HL-60 (cell line): ENCODE data around the gene PAQR4.

Source experiments
- DNase-seq, 2 experiments: peaks; one replicate each; pipeline ENCODE4 v3.0.0-alpha.2; 2010 to 2020; ENCODE audit warnings: low read depth in 1 of 2, low spot score in 1 of 2
- H3K27ac ChIP-seq: fragments of 250-450 bp; sonication (Bioruptor Pico); replicated peaks from 2 replicates; pipeline ENCODE4 v1.5.1; 2020; ENCODE audit warnings: mild to moderate bottlenecking, moderate library complexity
- H3K27me3 ChIP-seq: fragments of 250-450 bp; sonication (Bioruptor Pico); 2 replicates; pipeline ENCODE4 v1.5.1; 2021; ENCODE audit warnings: mild to moderate bottlenecking, moderate library complexity; ENCODE audit not compliant: insufficient read depth, poor library complexity, severe bottlenecking
- H3K4me3 ChIP-seq: replicated peaks from 2 replicates; pipeline ENCODE4 v1.5.1; 2011; ENCODE audit warnings: mild to moderate bottlenecking, control low read depth, low read length; ENCODE audit not compliant: insufficient read depth
- CTCF ChIP-seq: IDR thresholded peaks from one replicate; pipeline ENCODE4 v1.5.1; 2011; ENCODE audit warnings: low read length, control low read depth, inconsistent platforms; ENCODE audit not compliant: insufficient read depth
- GABPA ChIP-seq: IDR thresholded peaks from 2 replicates; pipeline ENCODE4 v1.6.1; 2012; ENCODE audit warnings: low read depth
- POLR2AphosphoS5 ChIP-seq: IDR thresholded peaks from 2 replicates; pipeline ENCODE4 v1.6.1; 2012; ENCODE audit warnings: low read depth
- REST ChIP-seq: IDR thresholded peaks from 2 replicates; pipeline ENCODE4 v1.6.1; 2012; ENCODE audit warnings: low read depth; ENCODE audit not compliant: insufficient replicate concordance
- SPI1 ChIP-seq: IDR thresholded peaks from 2 replicates; pipeline ENCODE4 v1.6.1; 2012; ENCODE audit warnings: low read depth, mild to moderate bottlenecking, borderline replicate concordance
- long read RNA-seq: library from polyadenylated mRNA; unstranded; transcript quantifications from one replicate; pipeline ENCODE4 v2.0.0, GENCODE V29; 2020

PAQR4 gene
- long read RNA-seq, transcript PAQR4-202 (3 exons, 2,793 nt): major isoform, 6 of 16 reads
- long read RNA-seq, partial matches to known transcripts: 0 of 16 reads
- long read RNA-seq, other reads (novel, unspliced or antisense): 7 of 16 reads

- peaks cover 3% of the 10 kb centered on the region for H3K27me3 ChIP-seq
- TF ChIP-seq CTCF (no peak), SPI1 (no peak), REST (peak; percentile 99), POLR2AphosphoS5 (peak; percentile 44; the same call in 1 of the 2 replicates), GABPA (peak; percentile 45)
- DNase-seq: peak; percentile 83
- H3K27ac ChIP-seq: peak within 1 kb of the TSS; percentile 91
- H3K4me3 ChIP-seq: peak within 1 kb of the TSS; percentile 87
Measured at GRCh38 chr16:2968738-2969544, at the start of gene PAQR4. Gene PAQR4 (plus strand): TSS chr16:2969348. CDS start chr16:2969675, 327 bp downstream.

GRCh38 chr16:2919511-2920255, 49.5 kb upstream of the PAQR4 start:
- TF ChIP-seq GABPA (no peak), SPI1 (no peak), CTCF (peak; percentile 89)
- Histone ChIP-seq H3K27ac (no peak overlapping the region), H3K4me3 (no peak overlapping the region), H3K27me3 (no peaks in the 10 kb centered on the region)
- peak in 1 of 2 experiments; percentile 38 for DNase-seq

GRCh38 chr16:2923481-2923880, 45.7 kb upstream of the PAQR4 start:
- H3K27me3 ChIP-seq: no peaks in the 10 kb centered on the region
- no peak for DNase-seq
- H3K4me3 ChIP-seq: no peak overlapping the region
- H3K27ac ChIP-seq: no peak overlapping the region
- TF ChIP-seq REST: no peak
- no peak for TF ChIP-seq GABPA
- no peak for TF ChIP-seq CTCF
- no peak for TF ChIP-seq POLR2AphosphoS5
- TF ChIP-seq SPI1: no peak
